NB4 (cell line): ENCODE results near the gene FAM53B.

Experiments
- MYC ChIP-seq: IDR thresholded peaks from 2 replicates; pipeline ENCODE4 v1.6.1; 2011; ENCODE audit warnings: low read depth, low read length
- TF ChIP-seq, protein P1 (sequence below): IDR thresholded peaks from one replicate; pipeline ENCODE4 v1.5.1; 2012; ENCODE audit warnings: low read depth, low read length

- TF ChIP-seq, protein P1, sequence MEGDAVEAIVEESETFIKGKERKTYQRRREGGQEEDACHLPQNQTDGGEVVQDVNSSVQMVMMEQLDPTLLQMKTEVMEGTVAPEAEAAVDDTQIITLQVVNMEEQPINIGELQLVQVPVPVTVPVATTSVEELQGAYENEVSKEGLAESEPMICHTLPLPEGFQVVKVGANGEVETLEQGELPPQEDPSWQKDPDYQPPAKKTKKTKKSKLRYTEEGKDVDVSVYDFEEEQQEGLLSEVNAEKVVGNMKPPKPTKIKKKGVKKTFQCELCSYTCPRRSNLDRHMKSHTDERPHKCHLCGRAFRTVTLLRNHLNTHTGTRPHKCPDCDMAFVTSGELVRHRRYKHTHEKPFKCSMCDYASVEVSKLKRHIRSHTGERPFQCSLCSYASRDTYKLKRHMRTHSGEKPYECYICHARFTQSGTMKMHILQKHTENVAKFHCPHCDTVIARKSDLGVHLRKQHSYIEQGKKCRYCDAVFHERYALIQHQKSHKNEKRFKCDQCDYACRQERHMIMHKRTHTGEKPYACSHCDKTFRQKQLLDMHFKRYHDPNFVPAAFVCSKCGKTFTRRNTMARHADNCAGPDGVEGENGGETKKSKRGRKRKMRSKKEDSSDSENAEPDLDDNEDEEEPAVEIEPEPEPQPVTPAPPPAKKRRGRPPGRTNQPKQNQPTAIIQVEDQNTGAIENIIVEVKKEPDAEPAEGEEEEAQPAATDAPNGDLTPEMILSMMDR, result no peak
- TF ChIP-seq MYC, result no peak
Measured at GRCh38 chr10:124733571-124734245, 10.5 kb downstream of the FAM53B start.
